GM18526 (cell line): ENCODE measurements around the gene MYOD1.

ENCODE experiments used
- POLR2A ChIP-seq: IDR thresholded peaks from 3 replicates; pipeline ENCODE4 v1.6.1; 2011; ENCODE audit not compliant: insufficient read length; ENCODE audit errors: extremely low read depth

MYOD1 gene

DNA sequence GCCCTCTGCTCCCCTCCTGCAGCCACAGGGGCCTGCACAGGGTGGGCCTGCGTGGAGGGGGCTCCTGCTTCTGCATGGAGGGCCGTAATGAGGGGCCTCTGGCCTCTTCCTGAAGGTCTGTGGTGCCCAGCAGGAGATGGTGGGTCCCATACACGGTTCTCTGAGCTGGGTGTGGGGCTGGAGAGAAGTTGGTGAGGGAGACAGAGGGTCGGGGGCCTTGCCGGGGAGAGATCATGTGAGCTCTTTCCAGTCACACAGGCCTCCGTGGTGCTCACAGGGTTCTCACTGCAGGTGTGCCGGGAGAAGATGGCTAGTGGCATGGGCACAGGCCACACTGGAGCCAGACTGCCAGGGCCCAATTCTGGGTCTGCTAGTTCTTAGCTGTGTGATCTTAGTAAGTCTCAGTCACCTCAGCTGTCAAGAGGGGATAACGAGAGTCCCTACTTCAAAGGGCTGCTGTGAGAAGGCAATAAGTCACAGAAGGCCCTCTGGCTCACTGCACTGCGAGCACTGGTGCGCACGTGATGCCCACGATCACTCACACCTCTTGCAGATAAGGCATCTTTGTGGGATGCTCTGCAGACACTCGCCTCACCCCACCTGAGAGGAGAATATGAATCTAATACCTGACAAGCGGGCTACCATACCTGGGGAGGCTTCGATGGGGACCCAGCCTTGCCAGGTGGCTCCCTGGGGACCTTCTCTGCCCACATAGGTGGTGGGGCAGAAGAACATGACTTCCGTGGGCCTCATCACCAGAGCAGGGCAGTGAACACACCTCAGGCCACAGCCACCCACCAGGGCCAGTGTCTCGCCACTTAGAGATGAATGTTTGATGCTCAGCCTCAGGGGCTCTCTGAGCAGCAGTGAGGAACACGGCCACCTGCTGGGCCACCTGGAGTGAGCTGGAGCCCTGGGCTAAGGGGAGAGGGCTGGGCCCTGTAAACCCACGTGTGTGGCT, 29.7 kb downstream of the MYOD1 start:
- TF ChIP-seq POLR2A = no peak

DNA sequence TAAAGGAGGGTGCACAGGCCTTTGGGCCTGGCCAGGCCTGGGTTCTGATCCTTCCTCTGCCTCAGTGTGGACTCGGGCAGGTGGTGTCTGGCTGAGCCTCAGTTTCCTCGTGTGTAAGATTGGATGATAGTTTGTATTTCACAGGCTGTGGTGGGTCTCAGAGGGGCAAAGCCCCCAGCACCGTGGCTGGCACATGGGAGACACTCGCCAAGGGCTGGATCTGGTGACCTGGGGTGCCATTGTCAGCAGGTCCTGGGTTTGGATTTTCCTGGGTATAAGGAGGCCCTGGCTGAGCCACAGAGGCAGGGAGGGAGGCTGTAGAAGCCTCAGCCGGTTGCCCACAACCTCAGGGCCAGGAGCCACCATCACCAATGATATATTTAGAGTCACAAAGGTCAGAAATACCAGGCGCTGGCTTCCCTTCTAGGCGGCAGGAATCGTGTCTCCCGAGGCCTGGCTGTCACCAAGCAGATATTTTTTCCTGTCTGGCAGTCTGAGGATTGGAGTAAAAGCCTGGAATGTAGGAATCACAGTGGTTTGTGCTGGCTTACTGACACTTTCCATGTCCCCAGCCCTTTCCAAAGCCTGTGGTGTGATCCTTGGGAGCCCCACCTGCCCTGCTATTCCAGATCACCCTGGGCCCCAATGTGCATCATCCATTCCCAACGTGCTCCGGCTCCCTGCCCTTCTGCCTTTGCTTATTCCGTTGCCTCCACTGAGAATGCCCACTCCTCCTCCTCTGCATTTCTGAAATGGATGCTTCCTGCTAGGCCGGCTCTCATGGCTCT, 30.8 kb downstream of the MYOD1 start:
- TF ChIP-seq POLR2A = no peak

DNA sequence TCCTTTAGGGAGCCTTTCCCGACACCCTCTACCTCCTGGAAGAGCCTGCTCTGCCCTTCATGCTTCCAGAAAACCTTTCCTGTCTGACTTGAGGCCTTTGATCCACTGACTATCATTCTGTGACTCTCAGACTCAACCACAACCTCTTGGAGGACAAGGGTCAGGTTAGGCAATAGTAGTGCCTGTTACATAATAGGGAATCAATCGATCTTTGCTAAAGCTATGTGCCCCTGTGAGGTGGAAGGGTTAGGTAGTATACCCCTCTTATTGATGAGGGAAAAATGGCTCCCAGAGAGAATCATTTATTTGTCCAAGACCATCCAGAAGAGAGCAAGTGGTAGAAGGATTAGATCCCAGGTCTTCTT, 31.4 kb downstream of the MYOD1 start:
- TF ChIP-seq POLR2A = no peak

DNA sequence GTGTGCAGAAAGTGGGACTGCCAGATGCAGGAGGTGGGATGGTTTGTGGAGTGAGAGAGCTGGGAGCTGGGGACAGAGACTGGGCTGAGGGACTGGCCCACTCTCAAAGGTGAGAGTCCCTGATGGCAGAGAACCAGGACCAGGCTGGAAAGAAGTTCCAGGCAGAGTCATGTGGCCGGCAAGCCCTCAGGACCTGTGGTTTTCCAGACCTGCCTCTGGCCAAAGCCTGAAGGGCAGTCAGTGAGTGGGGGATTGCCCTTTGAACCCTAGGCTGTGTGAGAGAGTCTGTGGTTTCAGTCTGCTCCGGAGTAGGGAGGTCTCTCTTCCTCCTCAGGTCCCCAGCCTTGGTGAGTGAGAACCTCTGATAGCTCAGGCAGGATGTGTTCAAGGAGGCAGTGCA, 32.2 kb downstream of the MYOD1 start:
- no peak for TF ChIP-seq POLR2A

DNA sequence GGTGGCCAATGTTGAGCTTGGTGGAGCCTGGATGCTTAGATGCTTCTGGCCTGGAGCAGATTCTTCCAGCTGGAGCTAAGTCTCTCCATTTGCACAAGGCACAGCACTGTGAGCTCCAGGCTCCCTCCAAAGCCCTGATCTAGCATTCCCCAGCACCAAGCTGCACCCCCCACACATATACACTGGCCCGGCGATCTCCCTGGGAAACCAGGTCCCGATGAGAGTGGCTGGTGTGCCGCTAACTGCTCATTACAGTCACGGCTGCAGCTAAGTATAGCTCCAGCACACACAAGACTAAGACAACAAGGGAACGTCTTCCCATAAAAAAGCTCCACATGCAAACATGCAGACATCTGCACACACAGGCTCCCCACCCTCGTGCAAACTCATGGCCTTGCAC, 32.8 kb downstream of the MYOD1 start:
- TF ChIP-seq POLR2A = no peak

DNA sequence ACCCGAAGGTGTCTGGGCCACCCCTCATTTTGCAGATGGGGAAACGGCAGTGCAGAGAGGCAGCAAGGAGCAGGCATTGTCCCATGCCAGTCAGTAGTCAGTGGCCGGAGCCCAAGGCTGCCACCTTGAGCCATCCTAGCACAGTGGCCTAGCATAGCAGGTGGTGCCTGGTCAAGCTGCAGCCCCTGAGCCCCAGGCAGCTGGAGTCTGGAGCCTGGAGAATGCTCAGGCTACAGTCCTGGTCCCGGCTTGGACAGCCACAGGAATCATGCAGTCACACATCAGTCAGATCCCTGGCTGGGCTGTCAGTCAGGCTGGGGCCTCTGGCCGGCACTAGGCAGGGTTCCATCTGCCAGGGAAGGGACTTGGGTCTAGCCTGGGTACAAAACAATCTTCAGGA, 33.8 kb downstream of the MYOD1 start:
- TF ChIP-seq POLR2A = no peak

DNA sequence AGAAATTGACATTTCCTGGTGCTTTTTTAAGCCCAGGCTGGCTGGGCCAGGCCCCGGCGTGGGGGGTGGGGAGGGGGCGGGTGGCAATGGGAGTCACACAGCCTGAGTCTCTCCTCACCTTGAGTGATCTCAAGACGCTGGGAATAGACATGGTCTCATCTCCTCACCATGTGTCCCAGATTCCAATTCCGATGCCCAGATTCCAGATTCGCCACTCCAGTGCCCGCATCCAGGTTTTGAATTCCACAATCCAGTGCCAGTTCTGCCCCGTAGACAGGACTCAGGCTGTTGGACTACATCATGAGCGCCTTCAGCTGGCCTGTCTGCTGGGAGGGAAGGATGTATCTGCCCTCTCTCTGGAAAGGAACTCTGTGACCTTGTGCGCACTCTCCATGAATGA, 34.3 kb downstream of the MYOD1 start:
- TF ChIP-seq POLR2A = no peak

DNA sequence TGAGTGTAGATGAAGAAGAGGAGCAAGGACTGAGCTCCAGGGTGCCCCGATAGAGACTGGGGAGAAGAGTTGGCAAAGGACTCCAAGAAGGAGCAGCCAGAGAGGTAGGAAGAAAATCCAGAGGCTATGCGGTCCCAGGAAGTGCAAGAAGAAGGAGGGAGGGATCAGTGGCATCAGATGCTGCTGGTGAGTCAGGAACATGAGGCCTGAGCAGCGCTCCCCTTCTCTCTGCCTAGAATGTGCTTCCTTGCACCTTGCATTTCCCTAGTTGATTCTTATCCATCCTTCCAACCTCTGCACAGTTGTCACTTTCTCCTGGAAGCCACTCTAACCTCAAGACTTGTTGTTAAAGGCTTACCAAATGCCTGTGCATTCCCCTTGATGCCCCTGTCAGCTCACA, 36.5 kb downstream of the MYOD1 start:
- no peak for TF ChIP-seq POLR2A

DNA sequence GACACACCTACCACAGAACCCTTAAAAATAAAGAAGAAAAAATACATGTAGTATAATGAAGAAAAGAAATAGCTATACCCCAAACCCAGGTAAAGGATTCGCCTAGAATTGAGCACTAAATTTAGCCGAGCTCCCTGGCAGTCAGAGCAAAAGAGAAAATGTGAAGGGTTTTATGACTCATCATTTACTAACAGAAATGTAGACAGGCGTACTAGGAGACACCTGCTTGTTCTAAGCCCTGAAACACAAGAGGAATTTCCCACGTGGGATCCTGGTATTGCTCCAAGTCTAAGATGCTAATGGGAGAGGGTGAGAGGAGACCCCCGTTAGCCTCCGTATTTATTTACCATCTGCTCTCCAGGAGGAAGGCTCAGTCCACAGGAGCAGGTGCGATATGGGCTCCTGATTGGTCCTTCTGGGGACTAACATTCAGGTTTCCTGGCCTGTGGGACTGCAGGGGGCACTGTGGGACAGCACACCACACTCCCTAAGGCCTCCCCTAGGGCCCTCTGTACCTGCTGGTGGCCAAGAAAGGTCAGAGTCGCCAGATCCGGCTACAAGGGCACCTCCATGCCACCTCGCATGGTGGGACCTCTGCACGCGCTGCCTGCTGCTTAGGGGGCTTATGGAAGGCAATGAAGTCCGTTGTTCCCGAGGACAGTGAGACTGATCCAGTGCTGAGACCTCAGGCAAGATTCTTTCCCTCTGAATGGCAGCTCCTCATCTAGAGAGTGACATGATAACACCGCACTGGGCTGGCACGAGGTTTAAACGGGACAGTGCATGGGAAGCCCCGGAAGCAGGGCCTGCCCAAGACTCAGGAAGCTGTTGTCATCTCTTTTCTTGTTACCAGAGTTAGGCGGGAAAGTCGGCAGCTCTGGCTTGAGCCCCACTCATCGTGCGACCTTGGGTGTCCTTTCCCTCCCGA, 41.0 kb downstream of the MYOD1 start:
- TF ChIP-seq POLR2A = no peak

DNA sequence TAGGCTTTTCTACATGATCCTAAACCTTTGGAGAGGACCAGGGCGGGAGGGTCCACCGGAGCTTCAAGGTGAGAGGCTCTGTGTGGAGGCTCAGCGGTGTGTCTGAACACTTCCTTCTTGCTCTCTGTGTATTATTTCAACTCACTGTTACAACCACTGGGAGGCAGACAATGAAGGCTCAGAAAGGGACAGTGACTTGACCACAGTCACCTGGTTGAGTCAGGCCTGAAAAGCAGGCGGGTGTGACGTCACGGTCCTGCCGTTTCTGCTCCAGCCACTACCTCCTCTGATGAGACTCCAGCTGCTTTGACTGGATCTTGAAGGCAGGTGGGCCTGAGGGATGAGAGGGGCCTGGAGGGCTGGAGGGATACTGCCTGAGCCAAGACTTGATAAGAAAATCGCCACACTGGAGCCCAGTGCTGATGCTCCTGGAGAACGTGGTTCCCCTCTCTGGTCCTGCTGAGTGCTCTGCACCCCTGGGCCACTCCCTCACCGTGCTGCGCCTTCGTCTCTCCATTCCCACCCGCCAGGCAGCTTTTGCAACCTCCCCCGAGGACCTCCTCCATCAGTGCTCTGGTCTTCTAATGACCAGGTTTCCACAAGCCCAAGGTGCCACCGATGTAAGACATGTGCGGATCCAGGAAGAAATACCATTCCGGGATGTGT, 43.1 kb downstream of the MYOD1 start:
- no peak for TF ChIP-seq POLR2A

DNA sequence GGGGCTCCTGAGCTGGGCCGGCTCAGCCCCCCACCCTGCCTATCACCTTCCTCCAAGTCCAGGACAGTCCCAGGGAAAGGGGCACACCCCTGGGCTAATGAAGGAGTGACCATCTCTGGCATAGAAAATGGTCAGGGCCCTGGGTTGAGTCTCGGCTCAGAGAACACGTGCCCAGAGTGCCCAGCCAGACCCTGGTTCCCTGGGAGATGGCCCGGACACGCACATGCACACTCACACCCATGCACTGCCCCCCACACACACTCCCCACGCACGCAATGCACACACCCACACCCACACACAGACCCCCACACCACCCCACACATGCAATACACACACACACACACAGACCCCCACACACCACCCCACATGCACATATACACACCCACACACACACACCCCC, 43.9 kb downstream of the MYOD1 start:
- TF ChIP-seq POLR2A = no peak

DNA sequence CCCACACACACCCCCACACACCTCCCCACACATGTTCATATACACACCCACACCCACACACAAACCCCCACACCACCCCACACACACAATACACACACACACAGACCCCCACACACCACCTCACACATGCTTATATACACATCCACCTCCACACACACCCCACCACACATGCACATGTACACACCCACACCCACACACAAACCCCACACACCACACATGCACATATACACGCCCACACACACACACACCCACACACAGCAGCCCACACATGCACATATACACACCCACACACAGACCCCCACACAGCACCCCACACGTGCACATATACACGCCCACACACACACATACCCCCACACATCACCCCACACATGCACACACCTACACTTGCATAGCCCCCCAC, 44.3 kb downstream of the MYOD1 start:
- TF ChIP-seq POLR2A = no peak

DNA sequence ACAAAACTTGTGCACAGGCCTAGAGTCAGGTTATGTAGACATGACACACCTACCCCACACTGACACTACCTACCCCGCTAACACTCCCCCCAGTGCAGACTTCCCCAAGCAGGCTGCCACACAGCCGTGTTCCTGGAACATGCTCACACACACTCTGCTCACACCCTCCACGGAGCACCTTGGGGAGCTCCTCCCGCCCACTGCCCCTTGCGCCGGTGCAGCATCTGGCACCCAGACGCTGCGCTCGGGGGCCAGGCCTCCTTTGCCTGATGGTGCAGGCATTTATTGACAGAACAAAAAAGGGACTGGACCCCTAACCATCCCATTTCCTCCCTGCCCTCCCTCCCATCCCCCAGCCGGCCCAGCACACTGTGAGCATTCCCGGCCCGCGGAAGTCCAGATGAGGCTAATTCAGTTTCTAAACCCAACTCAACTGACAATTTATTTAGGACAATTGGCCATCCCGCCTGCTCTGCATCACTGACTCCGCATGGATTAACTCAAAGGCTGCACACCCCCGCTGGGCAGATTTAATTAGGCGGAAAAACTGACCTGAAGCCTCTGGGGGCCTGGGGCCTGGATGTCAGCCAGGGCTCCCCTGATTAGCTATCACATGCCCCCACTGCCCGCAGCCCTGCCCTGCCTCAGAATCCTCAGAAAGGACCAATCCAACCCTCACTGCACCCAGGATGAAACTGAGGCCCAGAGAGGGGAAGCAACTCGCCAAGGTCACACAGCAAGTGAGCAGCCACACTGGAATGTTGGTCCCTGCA, 45.3 kb downstream of the MYOD1 start:
- no peak for TF ChIP-seq POLR2A
